H9 (cell line): ENCODE measurements around the gene CCR7. TPM values are rescaled to one million over a fixed set of nuclear protein-coding genes. Genes with fewer than 3 reads are reported as not detected.

Source experiments
- DNase-seq: peaks from one replicate; pipeline ENCODE4 v3.0.0-alpha.2; 2017
- H2AFZ ChIP-seq: one replicate; pipeline ENCODE4 v1.6.1; 2013; ENCODE audit warnings: mild to moderate bottlenecking, low read length, control low read depth, moderate library complexity
- H2AK5ac ChIP-seq: 2 replicates; pipeline ENCODE4 v1.6.1; 2013; ENCODE audit warnings: low read length, control low read depth, mixed read lengths; ENCODE audit not compliant: insufficient read length
- H2BK120ac ChIP-seq: one replicate; pipeline ENCODE4 v1.6.1; 2013; ENCODE audit warnings: low read depth, mild to moderate bottlenecking, low read length, control low read depth, inconsistent platforms; ENCODE audit not compliant: poor library complexity, severe bottlenecking
- H2BK12ac ChIP-seq: 2 replicates; pipeline ENCODE4 v1.6.1; 2013; ENCODE audit warnings: low read length, control low read depth, mixed read lengths, low read depth; ENCODE audit not compliant: insufficient read length
- H2BK15ac ChIP-seq: 2 replicates; pipeline ENCODE4 v1.6.1; 2013; ENCODE audit warnings: low read depth, low read length, control low read depth
- H2BK20ac ChIP-seq: one replicate; pipeline ENCODE4 v1.6.1; 2013; ENCODE audit warnings: low read depth, mild to moderate bottlenecking, low read length, control low read depth, inconsistent platforms; ENCODE audit not compliant: poor library complexity, severe bottlenecking
- H2BK5ac ChIP-seq: 2 replicates; pipeline ENCODE4 v1.6.1; 2013; ENCODE audit warnings: low read length, control low read depth, mixed read lengths; ENCODE audit not compliant: insufficient read length
- H3K14ac ChIP-seq: 2 replicates; pipeline ENCODE4 v1.6.1; 2013; ENCODE audit warnings: low read length, control low read depth; ENCODE audit not compliant: insufficient read depth
- H3K18ac ChIP-seq: 2 replicates; pipeline ENCODE4 v1.6.1; 2013; ENCODE audit warnings: low read depth, mild to moderate bottlenecking, mixed read lengths, low read length, control low read depth; ENCODE audit not compliant: insufficient read length
- H3K23ac ChIP-seq: 2 replicates; pipeline ENCODE4 v1.6.1; 2013; ENCODE audit warnings: low read length, control low read depth, mixed read lengths, low read depth; ENCODE audit not compliant: insufficient read length
- H3K23me2 ChIP-seq: 2 replicates; pipeline ENCODE4 v1.6.1; 2013; ENCODE audit warnings: low read depth, mild to moderate bottlenecking, mixed read lengths, low read length, control low read depth; ENCODE audit not compliant: insufficient read length, poor library complexity, severe bottlenecking
- H3K27ac ChIP-seq: 2 replicates; pipeline ENCODE4 v1.5.1; 2013; ENCODE audit warnings: low read length, control low read depth, mixed read lengths, low read depth; ENCODE audit not compliant: insufficient read length
- H3K27me3 ChIP-seq: 2 replicates; pipeline ENCODE4 v1.6.1; 2013; ENCODE audit warnings: low read length, control low read depth, inconsistent platforms; ENCODE audit not compliant: insufficient read depth
- H3K4ac ChIP-seq: 2 replicates; pipeline ENCODE4 v1.6.1; 2013; ENCODE audit warnings: low read depth, mild to moderate bottlenecking, control low read depth, inconsistent platforms, low read length, moderate library complexity
- H3K4me1 ChIP-seq: 2 replicates; pipeline ENCODE4 v1.6.1; 2013; ENCODE audit warnings: low read length, control low read depth, inconsistent platforms; ENCODE audit not compliant: insufficient read depth
- H3K4me2 ChIP-seq: 2 replicates; pipeline ENCODE4 v1.6.1; 2013; ENCODE audit warnings: low read length, control low read depth, mixed read lengths; ENCODE audit not compliant: insufficient read length, insufficient read depth
- H3K56ac ChIP-seq: 2 replicates; pipeline ENCODE4 v1.6.1; 2013; ENCODE audit warnings: low read depth, mild to moderate bottlenecking, mixed read lengths, low read length, control low read depth; ENCODE audit not compliant: insufficient read length
- H3K79me1 ChIP-seq: 2 replicates; pipeline ENCODE4 v1.6.1; 2013; ENCODE audit warnings: low read depth, mild to moderate bottlenecking, moderate library complexity, low read length, control low read depth, inconsistent platforms; ENCODE audit not compliant: insufficient read depth, poor library complexity, severe bottlenecking
- H3K79me2 ChIP-seq: 2 replicates; pipeline ENCODE4 v1.6.1; 2013; ENCODE audit warnings: low read length, control low read depth, inconsistent platforms; ENCODE audit not compliant: insufficient read depth
- H3K9ac ChIP-seq: 2 replicates; pipeline ENCODE4 v1.6.1; 2013; ENCODE audit warnings: low read length, control low read depth, mixed read lengths; ENCODE audit not compliant: insufficient read length; ENCODE audit errors: extremely low read depth
- H3K9me3 ChIP-seq: one replicate; pipeline ENCODE4 v1.6.1; 2013; ENCODE audit warnings: low read depth, low read length, inconsistent platforms; ENCODE audit not compliant: control insufficient read depth
- H3T11ph ChIP-seq: one replicate; pipeline ENCODE4 v1.6.1; 2013; ENCODE audit warnings: mild to moderate bottlenecking, low read length, control low read depth, inconsistent platforms
- H4K20me1 ChIP-seq: one replicate; pipeline ENCODE4 v1.6.1; 2013; ENCODE audit not compliant: control insufficient read depth, insufficient read length, insufficient read depth
- H4K5ac ChIP-seq: 2 replicates; pipeline ENCODE4 v1.6.1; 2013; ENCODE audit warnings: low read depth, mild to moderate bottlenecking, mixed read lengths, low read length, control low read depth; ENCODE audit not compliant: insufficient read length
- H4K8ac ChIP-seq: replicated peaks from 2 replicates; pipeline ENCODE4 v1.6.1; 2013; ENCODE audit warnings: low read length, control low read depth, mixed read lengths, low read depth; ENCODE audit not compliant: insufficient read length
- H4K91ac ChIP-seq: 2 replicates; pipeline ENCODE4 v1.6.1; 2013; ENCODE audit warnings: low read depth, mild to moderate bottlenecking, moderate library complexity, mixed read lengths, low read length, control low read depth; ENCODE audit not compliant: insufficient read length
- H3K27ac Mint-ChIP-seq, 3 experiments: 2 replicates in 2 of 3; 3 replicates in 1 of 3; pipeline ENCODE4 v1.8.0; 2020 to 2021; ENCODE audit warnings: mixed read lengths in 3 of 3, mild to moderate bottlenecking in 1 of 3, moderate library complexity in 1 of 3
- H3K27me3 Mint-ChIP-seq: 2 replicates; pipeline ENCODE4 v1.8.0; 2021; ENCODE audit warnings: low read depth, mild to moderate bottlenecking, moderate library complexity, mixed read lengths
- H3K36me3 Mint-ChIP-seq, 3 experiments: 2 replicates in 2 of 3; 3 replicates in 1 of 3; pipeline ENCODE4 v1.8.0; 2020 to 2021; ENCODE audit warnings: low read depth in 3 of 3, mixed read lengths in 3 of 3; ENCODE audit not compliant: insufficient read depth in 1 of 3
- H3K4me1 Mint-ChIP-seq, 2 experiments: 2 replicates each; pipeline ENCODE4 v1.8.0; 2020; ENCODE audit warnings: mixed read lengths in 2 of 2
- H3K4me3 Mint-ChIP-seq, 2 experiments: 2 replicates in 1 of 2; 3 replicates in 1 of 2; pipeline ENCODE4 v1.8.0; 2020 to 2021; ENCODE audit warnings: mild to moderate bottlenecking in 2 of 2, mixed read lengths in 2 of 2, moderate library complexity in 1 of 2
- H3K9me3 Mint-ChIP-seq, 2 experiments: 2 replicates in 1 of 2; 3 replicates in 1 of 2; pipeline ENCODE4 v1.8.0; 2020; ENCODE audit warnings: mild to moderate bottlenecking in 2 of 2, mixed read lengths in 2 of 2, moderate library complexity in 1 of 2
- WGBS: extraction: QIAGEN DNeasy Blood & Tissue Kit; methylation state at CpG from one replicate; pipeline ENCODE4 v1.1.7; 2013; ENCODE audit warnings: missing lambda C conversion rate, low lambda C conversion rate, mixed read lengths; ENCODE audit not compliant: insufficient read length; ENCODE audit errors: extremely low coverage; 5-methylcytosine and 5-hydroxymethylcytosine counted together
- total RNA-seq: library from RNA; stranded (reverse); gene quantifications from 2 replicates; pipeline ENCODE4 v1.2.1, GENCODE V29; 2021
- TF ChIP-seq, protein P1 (sequence below): fragments of 200-600 bp; sonication (generic); conservative IDR thresholded peaks from 3 replicates; pipeline ENCODE4 v1.8.0; 2021; ENCODE audit warnings: antibody characterized with exemption, mild to moderate bottlenecking

CCR7 gene
- total RNA-seq, 1 experiment from 2014 or later, result 0.31 TPM

DNA sequence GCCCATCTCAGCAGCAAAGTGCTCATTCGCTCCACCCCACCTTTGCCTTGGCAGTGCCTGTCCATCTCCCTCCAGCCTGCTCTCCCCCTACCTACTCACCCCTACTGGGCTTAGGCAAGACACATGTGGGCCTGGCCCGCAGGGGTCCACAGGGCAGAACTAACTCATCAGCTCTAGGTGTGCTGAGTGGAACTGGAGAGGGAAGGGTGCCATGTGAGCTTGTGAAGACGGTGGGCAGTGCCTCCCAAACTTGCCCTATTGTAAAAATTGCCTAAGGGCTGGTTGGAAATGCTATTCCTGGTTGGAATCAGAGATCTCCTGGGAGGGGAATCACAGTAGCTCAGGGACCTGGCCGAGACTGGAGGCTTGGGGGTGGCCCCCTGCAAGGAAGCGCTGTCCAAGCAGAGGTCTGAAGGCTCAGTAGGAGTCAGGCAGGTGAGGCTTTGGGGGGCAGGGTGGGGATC lies 34.7 kb downstream of the CCR7 start:
- H2AFZ ChIP-seq, result no peak overlapping the region
- no peak overlapping the region; a peak in 1 of 7 replicates for H3K27ac Mint-ChIP-seq

More for the DNA sequence above, 34.7 kb downstream of the CCR7 start:
- H3K4me1 ChIP-seq, result no peaks in the 10 kb centered on the region
- no peak overlapping the region for H3T11ph ChIP-seq
- H2BK120ac ChIP-seq, result no peak overlapping the region
- H3K27ac ChIP-seq, result no peak overlapping the region
- TF ChIP-seq, protein P1, sequence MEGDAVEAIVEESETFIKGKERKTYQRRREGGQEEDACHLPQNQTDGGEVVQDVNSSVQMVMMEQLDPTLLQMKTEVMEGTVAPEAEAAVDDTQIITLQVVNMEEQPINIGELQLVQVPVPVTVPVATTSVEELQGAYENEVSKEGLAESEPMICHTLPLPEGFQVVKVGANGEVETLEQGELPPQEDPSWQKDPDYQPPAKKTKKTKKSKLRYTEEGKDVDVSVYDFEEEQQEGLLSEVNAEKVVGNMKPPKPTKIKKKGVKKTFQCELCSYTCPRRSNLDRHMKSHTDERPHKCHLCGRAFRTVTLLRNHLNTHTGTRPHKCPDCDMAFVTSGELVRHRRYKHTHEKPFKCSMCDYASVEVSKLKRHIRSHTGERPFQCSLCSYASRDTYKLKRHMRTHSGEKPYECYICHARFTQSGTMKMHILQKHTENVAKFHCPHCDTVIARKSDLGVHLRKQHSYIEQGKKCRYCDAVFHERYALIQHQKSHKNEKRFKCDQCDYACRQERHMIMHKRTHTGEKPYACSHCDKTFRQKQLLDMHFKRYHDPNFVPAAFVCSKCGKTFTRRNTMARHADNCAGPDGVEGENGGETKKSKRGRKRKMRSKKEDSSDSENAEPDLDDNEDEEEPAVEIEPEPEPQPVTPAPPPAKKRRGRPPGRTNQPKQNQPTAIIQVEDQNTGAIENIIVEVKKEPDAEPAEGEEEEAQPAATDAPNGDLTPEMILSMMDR, result no peak
- no peak overlapping the region for H2BK20ac ChIP-seq
- H3K14ac ChIP-seq, result no peak overlapping the region
- peaks cover 5% of the 10 kb centered on the region for H3K27me3 Mint-ChIP-seq
- no peak overlapping the region for H4K91ac ChIP-seq
- no peak overlapping the region for H3K4me3 Mint-ChIP-seq
- no peaks in the 10 kb centered on the region for H3K23me2 ChIP-seq
- no peak overlapping the region for H3K56ac ChIP-seq
- H2AK5ac ChIP-seq, result no peak overlapping the region
- H2BK15ac ChIP-seq, result no peak overlapping the region
- no peak overlapping the region for H3K9ac ChIP-seq
- H3K9me3 ChIP-seq, result no peaks in the 10 kb centered on the region
- no peak overlapping the region for H3K23ac ChIP-seq
- no peak overlapping the region for H2BK5ac ChIP-seq
- WGBS, result no CpG with 5 or more reads among the region's 5 CpGs
- H3K4me1 Mint-ChIP-seq, result peaks cover 10 to 22% of the 10 kb centered on the region in 2 experiments
- no peak overlapping the region for H3K4ac ChIP-seq
- no peaks in the 10 kb centered on the region; the same call in 1 of the 2 replicates for H3K27me3 ChIP-seq
- no peak overlapping the region for H4K8ac ChIP-seq
- no peaks in the 10 kb centered on the region for H3K79me1 ChIP-seq
- no peaks in the 10 kb centered on the region for H3K79me2 ChIP-seq
- H3K4me2 ChIP-seq, result no peak overlapping the region
- DNase-seq, result no peak
- H3K18ac ChIP-seq, result no peak overlapping the region
- H3K36me3 Mint-ChIP-seq, result no peaks in the 10 kb centered on the region; a peak in 2 of 7 replicates
- no peak overlapping the region for H2BK12ac ChIP-seq
- H4K20me1 ChIP-seq, result no peaks in the 10 kb centered on the region
- H4K5ac ChIP-seq, result no peak overlapping the region
- peaks cover 3% of the 10 kb centered on the region in 2 experiments; a peak in 2 of 5 replicates for H3K9me3 Mint-ChIP-seq
